K562 (cell line): ENCODE results near the gene LIMCH1. TPM values are rescaled to one million over a fixed set of nuclear protein-coding genes. Genes with fewer than 3 reads are reported as not detected.

Experiments
- ATAC-seq: fragments of 200-7000 bp; cut with Tn5 transposase; 3 replicates; pipeline ENCODE4 v1.9.1; 2020; ENCODE audit warnings: moderate library complexity
- BruUV-seq: library from RNA; stranded (reverse); fragments of 400-500 nt; replicated peaks from 2 replicates; lab custom pipeline; 2021; lab: Mats Ljungman, UMichigan
- CTCF ChIA-PET: fragments of 300-600 bp; formaldehyde crosslinking; extraction: SDS; loops from one replicate; lab custom pipeline; 2021; ENCODE audit warnings: low intra/inter-chr PET ratio; lab: Yijun Ruan, JAX
- POLR2A ChIA-PET: fragments of 300-600, 350-650 bp; sonication (Branson Sonifier 250); formaldehyde crosslinking; extraction: SDS; loops from one replicate; lab custom pipeline; 2021; ENCODE audit warnings: antibody characterized with exemption, inconsistent platforms; lab: Yijun Ruan, JAX
- DNase-seq, 4 experiments: peaks; one replicate each; pipeline versions ENCODE4 v3.0.0 to v3.0.0-alpha.2; 2011 to 2018; ENCODE audit warnings: low spot score in 3 of 4, mixed read lengths in 3 of 4; ENCODE audit errors: extremely low read depth in 1 of 4
- FAIRE-seq: peaks from 2 replicates; lab custom pipeline; 2011; peaks lifted over from hg19 to GRCh38; lab: Jason Lieb, UNC
- H2AFZ ChIP-seq: 2 replicates; pipeline ENCODE4 v1.6.0; 2011; ENCODE audit warnings: low read depth, low read length, control low read depth, inconsistent platforms
- H3K27ac ChIP-seq: fragments of 200-600 bp; 3 replicates; pipeline ENCODE4 v1.8.0; 2011; ENCODE audit warnings: low read depth, mild to moderate bottlenecking, control low read depth, inconsistent platforms, low read length, moderate library complexity, mixed read lengths; ENCODE audit errors: extremely low read depth
- H3K27me3 ChIP-seq, 2 experiments: fragments of 300-600 bp in 1 of 2; 2 replicates in 1 of 2; 3 replicates in 1 of 2; pipeline versions ENCODE4 v1.6.0 to v1.8.0; 2011; ENCODE audit warnings: inconsistent platforms in 2 of 2, low read length in 2 of 2, mild to moderate bottlenecking in 1 of 2, mixed read lengths in 1 of 2, moderate library complexity in 1 of 2; ENCODE audit not compliant: control insufficient read depth in 2 of 2, insufficient read depth in 2 of 2
- H3K36me3 ChIP-seq: fragments of 300-600 bp; 3 replicates; pipeline ENCODE4 v1.8.0; 2011; ENCODE audit warnings: mild to moderate bottlenecking, low read length, inconsistent platforms; ENCODE audit not compliant: control insufficient read depth, insufficient read depth
- H3K4me1 ChIP-seq, 2 experiments: fragments of 200-600 bp in 1 of 2; replicated peaks in 1 of 2; 2 replicates in 1 of 2; 3 replicates in 1 of 2; pipeline versions ENCODE4 v1.5.1 to v1.8.0; 2011; ENCODE audit warnings: inconsistent platforms in 2 of 2, low read length in 2 of 2, mild to moderate bottlenecking in 1 of 2, mixed read lengths in 1 of 2, moderate library complexity in 1 of 2; ENCODE audit not compliant: control insufficient read depth in 2 of 2, insufficient read depth in 2 of 2
- H3K4me2 ChIP-seq: 2 replicates; pipeline ENCODE4 v1.6.1; 2011; ENCODE audit warnings: low read length, control low read depth, inconsistent platforms, mixed read lengths; ENCODE audit not compliant: insufficient read depth
- H3K4me3 ChIP-seq: fragments of 200-600 bp; sonication (generic), shearing (Covaris generic); 2 replicates; pipeline ENCODE4 v1.5.1; 2016; ENCODE audit warnings: control low read depth, inconsistent platforms
- H3K79me2 ChIP-seq: fragments of 200-600 bp; 3 replicates; pipeline ENCODE4 v1.8.0; 2011; ENCODE audit warnings: low read length, inconsistent platforms; ENCODE audit not compliant: control insufficient read depth, insufficient read depth
- H3K9ac ChIP-seq, 2 experiments: 2 replicates each; pipeline versions ENCODE4 v1.6.0 to v1.6.1; 2011; ENCODE audit warnings: low read depth in 2 of 2, low read length in 2 of 2, control low read depth in 1 of 2, inconsistent platforms in 1 of 2, mild to moderate bottlenecking in 1 of 2, mixed read lengths in 1 of 2; ENCODE audit not compliant: insufficient read depth in 1 of 2
- H3K9me1 ChIP-seq: one replicate; pipeline ENCODE4 v1.6.0; 2011; ENCODE audit warnings: inconsistent platforms, mild to moderate bottlenecking, low read length, moderate library complexity; ENCODE audit not compliant: control insufficient read depth, insufficient read depth
- H3K9me3 ChIP-seq: replicated peaks from 2 replicates; pipeline ENCODE4 v1.5.1; 2011; ENCODE audit warnings: low read depth, low read length, inconsistent platforms; ENCODE audit not compliant: control insufficient read depth, insufficient read depth
- H4K20me1 ChIP-seq: replicated peaks from 2 replicates; pipeline ENCODE4 v1.6.1; 2011; ENCODE audit warnings: low read length, inconsistent platforms, mixed read lengths; ENCODE audit not compliant: control insufficient read depth, insufficient read depth
- ARNT ChIP-seq, 2 experiments: fragments of 450-650 bp; IDR thresholded peaks; 2 replicates each; pipeline ENCODE4 v1.6.1; 2016; ENCODE audit warnings: mild to moderate bottlenecking in 1 of 2
- CREB5 ChIP-seq: fragments of 250-450 bp; sonication (Bioruptor Pico); IDR thresholded peaks from 2 replicates; pipeline ENCODE4 v1.5.0; 2020; ENCODE audit warnings: mild to moderate bottlenecking
- DEAF1 ChIP-seq: fragments of 450-650 bp; formaldehyde crosslinking; IDR thresholded peaks from 2 replicates; pipeline ENCODE4 v1.4.0; 2020; ENCODE audit warnings: mild to moderate bottlenecking, moderate library complexity
- HMBOX1 ChIP-seq: sonication (generic); IDR thresholded peaks from 2 replicates; pipeline ENCODE4 v1.6.1; 2016
- HMGXB4 ChIP-seq: sonication (generic); formaldehyde crosslinking; IDR thresholded peaks from 2 replicates; pipeline ENCODE4 v1.8.1; 2023; ENCODE audit warnings: mild to moderate bottlenecking, missing genetic modification reagents
- HNRNPUL1 ChIP-seq: fragments of 200-400 bp; formaldehyde crosslinking; IDR thresholded peaks from 2 replicates; pipeline ENCODE4 v1.6.1; 2017; ENCODE audit warnings: low read length
- LARP7 ChIP-seq: fragments of 450-650 bp; IDR thresholded peaks from 2 replicates; pipeline ENCODE4 v1.6.1; 2016
- MAFK ChIP-seq: IDR thresholded peaks from 2 replicates; pipeline ENCODE4 v1.6.1; 2011; ENCODE audit warnings: low read length, improper control_type of control experiment
- MTA1 ChIP-seq: fragments of 450-650 bp; IDR thresholded peaks from 2 replicates; pipeline ENCODE4 v1.6.1; 2017; ENCODE audit warnings: borderline replicate concordance
- MTA2 ChIP-seq: fragments of 450-650 bp; IDR thresholded peaks from 2 replicates; pipeline ENCODE4 v1.6.1; 2016; ENCODE audit warnings: low read depth
- MXI1 ChIP-seq: IDR thresholded peaks from 2 replicates; pipeline ENCODE4 v1.6.1; 2011; ENCODE audit warnings: low read depth, mild to moderate bottlenecking, improper control_type of control experiment, low read length
- PCBP1 ChIP-seq: fragments of 200-400 bp; formaldehyde crosslinking; IDR thresholded peaks from 2 replicates; pipeline ENCODE4 v1.6.1; 2018; ENCODE audit warnings: mild to moderate bottlenecking, low read depth, low read length; ENCODE audit not compliant: poor library complexity, severe bottlenecking
- SMAD1 ChIP-seq: fragments of 150-350 bp; IDR thresholded peaks from 2 replicates; pipeline ENCODE4 v1.6.1; 2014; ENCODE audit warnings: low read length, low read depth; ENCODE audit not compliant: partially characterized antibody
- SMAD4 ChIP-seq: fragments of 250-450 bp; sonication (Bioruptor Pico); conservative IDR thresholded peaks from 2 replicates; pipeline ENCODE4 v1.8.0; 2021; ENCODE audit warnings: inconsistent platforms, mild to moderate bottlenecking, moderate library complexity
- SMARCA5 ChIP-seq: fragments of 450-650 bp; IDR thresholded peaks from 2 replicates; pipeline ENCODE4 v1.6.1; 2016
- WGBS: fragments of 100-300 bp; shearing (Covaris generic); methylation state at CpG from one replicate; pipeline ENCODE4 v1.1.6; 2016; ENCODE audit warnings: low coverage, mixed read lengths; ENCODE audit not compliant: insufficient coverage; ENCODE audit errors: missing lambda C conversion rate; 5-methylcytosine and 5-hydroxymethylcytosine counted together
- in situ Hi-C: fragments of 300-500 bp; cut with MboI; formaldehyde crosslinking; loops from 4 replicates; pipeline ENCODE4 v1.15.0; 2018; ENCODE audit warnings: inconsistent platforms, mixed read lengths
- intact Hi-C: fragments of 100-400 bp; cut with micrococcal nuclease; formaldehyde crosslinking; loops from 2 replicates; pipeline ENCODE4 v1.14.2; 2022
- polyA plus RNA-seq, 8 experiments: library from polyadenylated mRNA; depleted of rRNA in 4 of 8; stranded (reverse) in 5 of 8; unstranded in 3 of 8; fragments of >200 nt; fragmentation: Nextera tagmentation in 2 of 8; fragmentation: Illumina TruSeq in 1 of 8; extraction: Ambion mirVana in 2 of 8; extraction: Trizol in 1 of 8; gene quantifications; 2 replicates each; pipeline versions ENCODE4 v1.2.1 to v1.2.3, GENCODE V29; 2011 to 2014; ENCODE audit warnings: inconsistent platforms in 1 of 8, missing spikeins in 1 of 8
- total RNA-seq, 7 experiments: library from RNA; depleted of rRNA in 6 of 7; stranded (reverse); fragments of >200 nt in 6 of 7; fragmentation: Illumina TruSeq in 2 of 7; extraction: Trizol in 2 of 7; gene quantifications; 2 replicates each; pipeline versions ENCODE4 v1.2.1 to v1.2.3, GENCODE V29; 2011 to 2021; ENCODE audit warnings: low replicate concordance in 1 of 7

LIMCH1 gene
- total and polyA plus RNA-seq, 9 of the 15 experiments (the other 6 are each of a cell fraction or from before 2014, with no cell fraction given) = 0.35 TPM; not detected in 8

- WGBS = 0% methylated on average over 4 of the region's 4 CpGs
- no peaks in the 10 kb centered on the region for H3K9me1 ChIP-seq
- DNase-seq (no peak), ATAC-seq (no peak), FAIRE-seq (no peak)
- H3K4me2 ChIP-seq = no peak overlapping the region
- no peaks in the 10 kb centered on the region for H3K27me3 ChIP-seq
- H3K4me3 ChIP-seq = no peak overlapping the region
- H3K9ac ChIP-seq = no peak overlapping the region
- no TSS peak for BruUV-seq
- no peaks in the 10 kb centered on the region for H3K9me3 ChIP-seq
- TF ChIP-seq SMAD1 = no peak
- TF ChIP-seq LARP7 = no peak
- TF ChIP-seq CREB5 (CRISPR knock-in tag) = no peak
- no peak for TF ChIP-seq SMAD4 (CRISPR knock-in tag)
- no peak for TF ChIP-seq HMBOX1
- no peak for TF ChIP-seq MTA1
- TF ChIP-seq HNRNPUL1 = no peak
- TF ChIP-seq MAFK = no peak
- no peak for TF ChIP-seq HMGXB4 (CRISPR knock-in tag)
- no peak for TF ChIP-seq MXI1
- TF ChIP-seq MTA2 = no peak
- TF ChIP-seq ARNT (IDR thresholded peaks at IDR 0.05) = no peak
- no peak for TF ChIP-seq DEAF1 (CRISPR knock-in tag)
- TF ChIP-seq SMARCA5 = no peak
- no peak for TF ChIP-seq PCBP1
- H3K4me1 ChIP-seq = no peaks in the 10 kb centered on the region
- H3K79me2 ChIP-seq = no peaks in the 10 kb centered on the region
- in situ Hi-C loops = no loop called here
- intact Hi-C loops = no loop called here
- ChIA-PET POLR2A (no interaction called here), CTCF (no interaction called here)
- H3K27ac ChIP-seq = no peak overlapping the region
- H3K36me3 ChIP-seq = no peaks in the 10 kb centered on the region
- no peaks in the 10 kb centered on the region for H4K20me1 ChIP-seq
- H2AFZ ChIP-seq = no peak overlapping the region
Observed at GRCh38 chr4:41498177-41498576, 39.8 kb upstream of the LIMCH1 start.
